AG09319 (cell line): Measurements from ENCODE around the gene DGKZ.

Source experiments
- DNase-seq: peaks from one replicate; pipeline ENCODE4 v3.0.0-alpha.2; 2010; ENCODE audit warnings: low read depth; ENCODE audit errors: extremely low read depth
- TF ChIP-seq, protein P1 (sequence below): IDR thresholded peaks from 2 replicates; pipeline ENCODE4 v1.5.1; 2011; ENCODE audit warnings: low read depth, mild to moderate bottlenecking, inconsistent platforms, low read length, moderate library complexity

Gene DGKZ

DNA sequence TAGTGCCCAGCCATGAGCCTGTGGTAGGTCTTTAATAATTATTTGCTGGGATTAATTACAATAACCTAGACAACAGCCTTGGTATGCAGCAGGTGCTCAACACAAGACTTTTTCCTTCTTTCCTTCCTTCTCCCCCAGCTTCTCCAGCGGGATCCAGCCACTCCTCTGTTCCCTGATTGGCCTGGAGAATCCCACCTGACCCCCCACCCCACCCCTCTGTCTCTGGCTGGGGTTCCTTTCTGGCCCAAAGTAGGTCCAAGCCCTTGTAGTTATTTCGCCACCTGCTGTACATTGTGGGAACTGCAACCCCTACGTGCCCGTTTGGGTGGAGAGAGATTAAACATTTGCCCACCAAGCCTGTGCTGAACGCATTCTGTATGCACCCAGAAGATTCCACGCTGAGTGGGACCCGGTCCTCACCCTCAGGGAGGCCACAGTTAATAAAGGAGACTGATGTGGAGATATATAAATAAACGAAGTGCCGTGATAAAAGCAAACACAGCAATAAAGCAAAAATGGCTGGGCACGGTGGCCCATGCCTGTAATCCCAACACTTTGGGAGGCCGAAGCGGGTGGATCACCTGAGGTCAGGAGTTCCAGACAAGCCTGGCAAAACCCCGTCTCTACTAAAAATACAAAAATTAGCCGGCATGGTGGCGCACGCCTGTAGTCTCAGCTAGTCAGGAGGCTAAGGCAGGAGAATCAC lies 32.1 kb upstream of the DGKZ start:
- TF ChIP-seq, protein P1, sequence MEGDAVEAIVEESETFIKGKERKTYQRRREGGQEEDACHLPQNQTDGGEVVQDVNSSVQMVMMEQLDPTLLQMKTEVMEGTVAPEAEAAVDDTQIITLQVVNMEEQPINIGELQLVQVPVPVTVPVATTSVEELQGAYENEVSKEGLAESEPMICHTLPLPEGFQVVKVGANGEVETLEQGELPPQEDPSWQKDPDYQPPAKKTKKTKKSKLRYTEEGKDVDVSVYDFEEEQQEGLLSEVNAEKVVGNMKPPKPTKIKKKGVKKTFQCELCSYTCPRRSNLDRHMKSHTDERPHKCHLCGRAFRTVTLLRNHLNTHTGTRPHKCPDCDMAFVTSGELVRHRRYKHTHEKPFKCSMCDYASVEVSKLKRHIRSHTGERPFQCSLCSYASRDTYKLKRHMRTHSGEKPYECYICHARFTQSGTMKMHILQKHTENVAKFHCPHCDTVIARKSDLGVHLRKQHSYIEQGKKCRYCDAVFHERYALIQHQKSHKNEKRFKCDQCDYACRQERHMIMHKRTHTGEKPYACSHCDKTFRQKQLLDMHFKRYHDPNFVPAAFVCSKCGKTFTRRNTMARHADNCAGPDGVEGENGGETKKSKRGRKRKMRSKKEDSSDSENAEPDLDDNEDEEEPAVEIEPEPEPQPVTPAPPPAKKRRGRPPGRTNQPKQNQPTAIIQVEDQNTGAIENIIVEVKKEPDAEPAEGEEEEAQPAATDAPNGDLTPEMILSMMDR = peak; percentile 84
- no peak for DNase-seq

DNA sequence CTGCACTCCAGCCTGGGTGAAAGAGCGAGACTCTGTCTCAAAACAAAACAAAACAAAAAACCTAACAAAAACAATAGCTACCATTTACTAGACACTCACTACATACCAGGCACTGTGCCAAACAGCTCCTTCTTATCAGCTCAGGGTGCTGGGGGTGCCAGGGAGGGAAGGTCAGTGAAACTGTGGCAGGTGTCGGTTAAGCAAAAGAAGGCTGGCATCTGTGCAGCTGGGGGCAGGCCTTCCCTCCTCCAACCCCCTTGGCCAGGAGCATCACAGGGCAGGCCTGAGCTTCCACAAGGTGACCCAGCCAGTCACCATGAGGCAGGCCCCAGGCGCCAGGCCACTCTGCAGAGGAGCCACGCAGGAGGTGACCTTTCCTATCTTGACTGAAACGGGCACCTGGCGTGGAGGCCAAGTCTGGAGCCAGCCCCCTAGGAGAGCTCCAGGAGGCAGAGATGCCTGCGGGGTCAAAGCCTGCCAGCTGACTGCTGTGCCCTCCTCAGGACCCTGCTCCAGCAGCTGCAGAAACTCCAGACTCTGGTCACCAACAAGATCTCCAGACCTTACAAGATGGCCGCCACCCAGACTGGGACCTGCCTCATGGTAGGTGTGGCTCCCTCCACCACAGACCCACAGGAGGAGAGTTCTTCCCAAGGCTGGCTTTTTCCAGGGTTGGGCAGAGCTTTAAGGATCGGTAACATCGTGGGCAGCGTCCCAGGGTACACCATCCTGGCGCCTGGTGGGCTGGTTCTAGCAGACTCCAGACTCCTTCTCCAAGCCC lies 31.3 kb upstream of the DGKZ start:
- TF ChIP-seq, protein P1 = no peak
- DNase-seq = no peak

DNA sequence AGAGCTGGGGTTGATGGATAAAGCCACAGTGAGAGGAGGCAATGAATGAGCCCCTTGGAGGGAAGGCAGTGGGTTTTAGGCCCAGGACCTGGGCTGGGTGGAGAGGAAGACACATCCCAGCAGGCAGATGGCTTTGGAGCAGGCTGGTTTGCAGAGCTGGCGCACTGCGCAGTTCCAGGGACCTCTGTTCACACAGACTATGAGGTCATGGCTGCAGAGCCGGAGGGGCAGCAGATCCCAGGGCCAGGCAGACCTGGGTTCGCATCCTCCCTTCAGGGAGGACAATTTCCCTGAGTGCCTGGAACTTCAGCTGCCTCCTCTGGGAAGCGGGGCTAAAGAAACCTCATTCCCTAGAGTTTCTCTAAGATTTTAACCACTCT lies 28.2 kb upstream of the DGKZ start:
- DNase-seq = no peak

DNA sequence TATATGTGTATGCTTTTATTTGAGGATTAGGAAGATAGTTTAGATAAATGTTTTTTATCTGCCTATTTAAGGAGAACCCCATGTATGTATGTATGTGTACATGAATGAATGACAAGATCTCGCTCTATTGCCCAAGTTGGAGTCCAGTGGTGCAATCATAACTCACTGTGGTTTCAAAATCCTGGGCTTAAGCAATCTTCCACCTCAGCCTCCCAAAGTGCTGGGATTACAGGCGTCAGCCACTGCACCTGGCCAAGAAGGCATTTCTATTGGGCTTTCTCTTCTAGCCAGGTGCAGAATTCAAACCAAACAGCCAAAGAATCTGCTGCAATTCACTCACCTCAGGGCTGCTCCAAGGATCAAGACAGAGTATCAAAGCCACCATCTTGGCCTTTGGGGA lies 25.5 kb upstream of the DGKZ start:
- TF ChIP-seq, protein P1 = no peak
- no peak for DNase-seq

More for the DNA sequence above, 28.2 kb upstream of the DGKZ start:
- TF ChIP-seq, protein P1 = no peak

DNA sequence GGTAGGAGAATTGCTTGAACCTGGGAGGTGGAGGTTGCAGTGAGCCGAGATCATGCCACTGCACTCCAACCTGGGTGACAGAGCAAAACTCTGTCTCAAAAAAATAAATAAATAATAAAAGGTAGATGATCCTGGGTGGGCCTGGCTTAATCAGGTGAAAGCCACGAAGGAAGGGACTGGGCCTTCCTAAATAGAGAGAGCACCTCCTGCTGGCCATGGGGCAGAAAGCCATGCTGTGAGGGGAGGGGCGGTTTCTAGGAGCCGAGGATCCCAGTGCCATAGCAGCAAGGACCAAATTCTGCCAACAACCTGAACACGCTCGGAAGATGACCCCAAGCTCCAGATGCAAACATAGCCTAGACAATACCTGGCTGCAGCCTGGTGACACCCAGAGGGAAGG lies 24.5 kb upstream of the DGKZ start:
- no peak for DNase-seq

DNA sequence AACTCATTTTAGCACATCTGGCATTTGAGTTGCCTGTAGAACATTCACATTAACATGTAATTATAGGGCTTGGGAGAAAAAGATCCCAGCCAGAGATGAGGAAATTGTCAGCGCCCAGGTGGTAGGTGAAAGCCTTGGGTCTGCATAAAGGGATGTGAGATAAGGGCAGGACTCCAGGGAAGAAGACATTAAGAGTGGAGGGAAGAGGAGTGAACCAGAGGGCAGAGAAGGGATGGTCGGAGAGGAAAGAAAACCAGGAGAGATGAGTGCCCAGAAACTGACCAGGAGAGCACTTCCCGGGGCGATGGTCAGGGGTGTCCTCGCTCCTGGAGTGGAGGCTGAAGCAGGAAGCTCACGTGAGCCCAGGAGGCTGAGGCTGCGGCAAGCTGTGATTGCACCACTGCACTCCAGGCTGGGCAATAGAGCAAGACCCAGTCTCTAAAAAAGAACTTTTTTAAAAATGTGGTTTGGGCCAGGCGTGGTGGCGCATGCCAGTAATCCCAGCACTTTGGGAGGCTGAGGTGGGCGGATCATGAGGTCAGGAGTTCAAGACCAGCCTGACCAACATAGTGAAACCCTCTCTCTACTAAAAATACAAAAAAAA lies 20.3 kb upstream of the DGKZ start:
- no peak for DNase-seq
- TF ChIP-seq, protein P1 = no peak

More for the DNA sequence above, 24.5 kb upstream of the DGKZ start:
- TF ChIP-seq, protein P1 = peak; percentile 59

DNA sequence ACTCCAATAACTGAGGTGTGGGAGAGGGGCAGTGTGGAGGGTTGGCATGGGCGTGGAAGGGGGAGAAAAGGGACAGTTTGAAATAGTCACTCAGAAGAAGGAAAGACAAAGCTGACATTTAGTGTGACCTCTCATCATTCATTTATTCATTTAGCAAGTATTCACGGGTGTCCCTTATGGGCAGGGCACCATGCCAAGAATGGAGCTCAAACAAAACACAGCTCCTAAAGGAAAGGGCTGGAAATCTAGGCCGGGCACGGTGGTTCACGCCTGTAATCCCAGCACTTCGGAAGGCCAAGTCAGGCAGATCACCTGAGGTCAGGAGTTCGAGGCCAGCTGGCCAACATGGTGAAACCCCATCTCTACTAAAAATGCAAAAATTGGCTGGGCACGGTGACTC lies 19.4 kb upstream of the DGKZ start:
- no peak for DNase-seq
- TF ChIP-seq, protein P1 = no peak
